CD4-positive, alpha-beta T cell (primary cell): Measurements from ENCODE around the gene WFDC5. TPM values are rescaled to one million over a fixed set of nuclear protein-coding genes. Genes with fewer than 3 reads are reported as not detected.

Experiments used
- total RNA-seq, 174 experiments: library from RNA in 2 of 174; stranded (reverse) in 2 of 174; gene quantifications; one replicate each; pipeline ENCODE4 v1.2.3 and lab custom pipeline; 2021 to 2026

The WFDC5 gene
- total RNA-seq, 2 experiments from 2014 or later: not detected

Other genes starting within 250 kb of the WFDC5 start
- 100 to 1,000 TPM; 163 to 167 TPM for gene YWHAB, start 229.5 kb downstream of the WFDC5 start, total RNA-seq
- 10 to 100 TPM; 22.8 to 27.5 TPM for gene PABPC1L, start 205.1 kb downstream of the WFDC5 start, total RNA-seq
- gene TOMM34, start 154.8 kb downstream of the WFDC5 start, total RNA-seq: 1 to 10 TPM; 5.6 to 5.9 TPM
- 100 to 1,000 TPM; 265 to 277 TPM for gene STK4, start 148.7 kb downstream of the WFDC5 start, total RNA-seq
- not detected for gene KCNS1, start 14.0 kb downstream of the WFDC5 start, total RNA-seq
- not detected for gene WFDC12, start 9.3 kb upstream of the WFDC5 start, total RNA-seq
- not detected for gene PI3, start 59.7 kb upstream of the WFDC5 start, total RNA-seq
- gene SEMG1, start 91.9 kb upstream of the WFDC5 start, total RNA-seq: not detected
- gene SEMG2, start 106.2 kb upstream of the WFDC5 start, total RNA-seq: not detected
- gene SLPI, start 139.4 kb upstream of the WFDC5 start, total RNA-seq: not detected
- not detected for gene RBPJL, start 191.7 kb upstream of the WFDC5 start, total RNA-seq
- gene MATN4, start 193.1 kb upstream of the WFDC5 start, total RNA-seq: not detected
- 1 to 10 TPM; 1.0 to 1.1 TPM for gene SDC4, start 233.2 kb upstream of the WFDC5 start, total RNA-seq
- gene SYS1, start 248.0 kb upstream of the WFDC5 start, total RNA-seq: 100 to 1,000 TPM in 1 of 2 experiments, 10 to 100 TPM in 1; 94.8 to 107 TPM